ENCODE data around the gene SLC49A4.
A peak's percentile ranks its signal among the peaks of the same experiment; 100 is the strongest.

The SLC49A4 gene

DNA sequence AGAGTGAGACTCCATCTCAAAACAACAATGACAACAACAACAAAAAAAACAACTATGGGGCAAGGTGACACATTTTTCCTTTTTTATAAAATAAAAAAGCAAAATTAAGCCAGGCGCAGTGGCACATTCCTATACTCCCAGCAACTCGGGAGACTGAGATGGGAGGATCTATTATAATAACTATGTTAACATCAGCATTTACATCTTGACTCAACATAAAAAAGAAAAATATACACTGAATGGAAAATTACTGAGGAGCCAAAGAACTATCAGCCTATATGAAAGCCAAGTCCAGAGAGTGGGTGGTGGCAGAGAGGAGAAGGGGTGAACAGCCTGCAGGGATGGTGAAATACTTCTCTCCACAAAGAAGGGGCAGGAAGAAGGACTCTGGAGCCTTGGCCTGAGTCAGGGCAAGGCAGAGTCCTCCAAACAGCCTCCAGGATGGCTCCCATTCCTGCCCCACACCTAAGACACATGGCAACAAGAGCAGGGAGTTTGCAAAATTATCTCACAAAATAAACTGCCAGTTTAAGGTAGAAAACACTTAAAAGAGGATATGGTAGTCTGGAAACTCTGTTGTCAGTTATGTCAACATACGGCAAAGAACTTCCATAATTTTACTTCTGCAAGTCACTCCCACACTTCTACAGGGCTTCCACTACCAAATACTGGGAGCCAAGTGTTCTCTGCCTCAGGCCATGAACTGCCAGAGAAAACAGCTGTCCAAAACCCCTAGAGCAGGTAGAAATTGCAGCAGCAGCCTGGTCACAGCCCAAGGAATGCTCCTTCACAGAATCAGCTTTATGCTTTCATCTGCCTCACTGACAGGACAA, 27.1 kb upstream of the SLC49A4 start:
- Histone ChIP-seq H3K36me3 (ENCODE audit: control insufficient read depth, insufficient read depth, low read length, severe bottlenecking) (peaks cover 10% of the 10 kb centered on the region), H3K9me3 (ENCODE audit: control insufficient read depth, low read length) (no peaks in the 10 kb centered on the region), H3K27me3 (replicated peaks; ENCODE audit: control insufficient read depth, insufficient read depth, low read length) (no peaks in the 10 kb centered on the region), H3K9ac (ENCODE audit: low read length) (no peak overlapping the region), H3K4me1 (ENCODE audit: control insufficient read depth, insufficient read depth, low read length) (no peaks in the 10 kb centered on the region), H3K4me3 (ENCODE audit: low read length) (no peak overlapping the region)
- peak; percentile 31 for DNase-seq (ENCODE audit: low read depth)

- H3K36me3 ChIP-seq (ENCODE audit: control insufficient read depth, insufficient read depth, low read length, severe bottlenecking) = peaks cover 6% of the 10 kb centered on the region
- DNase-seq (ENCODE audit: low read depth) = no peak
- H3K9ac ChIP-seq (ENCODE audit: low read length) = no peak overlapping the region
- no peak overlapping the region for H3K4me3 ChIP-seq (ENCODE audit: low read length)
- H3K4me1 ChIP-seq (ENCODE audit: control insufficient read depth, insufficient read depth, low read length) = no peaks in the 10 kb centered on the region
- no peaks in the 10 kb centered on the region for H3K27me3 ChIP-seq (replicated peaks; ENCODE audit: control insufficient read depth, insufficient read depth, low read length)
- H3K9me3 ChIP-seq (ENCODE audit: control insufficient read depth, low read length) = no peaks in the 10 kb centered on the region
Observed at GRCh38 chr3:122770521-122771202, 24.2 kb upstream of the SLC49A4 start.

- no peak overlapping the region for H3K9ac ChIP-seq (ENCODE audit: low read length)
- H3K4me1 ChIP-seq (ENCODE audit: control insufficient read depth, insufficient read depth, low read length) = no peaks in the 10 kb centered on the region
- H3K4me3 ChIP-seq (ENCODE audit: low read length) = no peak overlapping the region
- no peaks in the 10 kb centered on the region for H3K9me3 ChIP-seq (ENCODE audit: control insufficient read depth, low read length)
- no peaks in the 10 kb centered on the region for H3K27me3 ChIP-seq (replicated peaks; ENCODE audit: control insufficient read depth, insufficient read depth, low read length)
- H3K36me3 ChIP-seq (ENCODE audit: control insufficient read depth, insufficient read depth, low read length, severe bottlenecking) = peaks cover 6% of the 10 kb centered on the region
- DNase-seq (ENCODE audit: low read depth) = no peak
Observed at GRCh38 chr3:122772827-122773226, 22.0 kb upstream of the SLC49A4 start.

- Histone ChIP-seq H3K4me3 (ENCODE audit: low read length) (no peak overlapping the region), H3K9me3 (ENCODE audit: control insufficient read depth, low read length) (no peaks in the 10 kb centered on the region), H3K9ac (ENCODE audit: low read length) (no peak overlapping the region), H3K36me3 (ENCODE audit: control insufficient read depth, insufficient read depth, low read length, severe bottlenecking) (peaks cover 6% of the 10 kb centered on the region), H3K4me1 (ENCODE audit: control insufficient read depth, insufficient read depth, low read length) (no peaks in the 10 kb centered on the region), H3K27me3 (replicated peaks; ENCODE audit: control insufficient read depth, insufficient read depth, low read length) (no peaks in the 10 kb centered on the region)
- DNase-seq (ENCODE audit: low read depth) = no peak
Observed at GRCh38 chr3:122773944-122774509, 20.8 kb upstream of the SLC49A4 start.

DNA sequence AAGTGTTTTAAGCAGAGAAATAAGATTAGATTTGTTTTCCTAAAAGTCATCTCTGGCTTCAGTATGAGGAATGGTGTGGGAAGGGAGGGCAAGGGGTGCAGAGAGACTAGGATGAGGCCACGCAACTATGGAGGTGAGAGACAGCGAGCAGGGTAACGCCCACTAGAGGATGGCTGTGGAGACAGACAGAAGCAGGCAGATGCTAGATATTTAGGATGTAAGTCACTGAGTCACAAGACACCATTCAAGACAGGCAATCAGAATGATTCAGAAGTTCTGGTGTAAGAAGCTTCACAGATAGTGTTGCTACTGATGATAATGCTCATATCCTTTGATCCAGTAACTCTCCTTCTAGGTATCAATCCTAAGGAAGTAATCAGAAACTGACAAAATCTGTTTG, 20.3 kb upstream of the SLC49A4 start:
- Histone ChIP-seq H3K9ac (ENCODE audit: low read length) (no peak overlapping the region), H3K9me3 (ENCODE audit: control insufficient read depth, low read length) (no peaks in the 10 kb centered on the region), H3K4me3 (ENCODE audit: low read length) (no peak overlapping the region), H3K4me1 (ENCODE audit: control insufficient read depth, insufficient read depth, low read length) (no peaks in the 10 kb centered on the region), H3K27me3 (replicated peaks; ENCODE audit: control insufficient read depth, insufficient read depth, low read length) (no peaks in the 10 kb centered on the region), H3K36me3 (ENCODE audit: control insufficient read depth, insufficient read depth, low read length, severe bottlenecking) (peaks cover 6% of the 10 kb centered on the region)
- DNase-seq (ENCODE audit: low read depth) = peak; percentile 30

GRCh38 chr3:122776675-122777468, 18.0 kb upstream of the SLC49A4 start:
- H3K9me3 ChIP-seq (ENCODE audit: control insufficient read depth, low read length) = no peaks in the 10 kb centered on the region
- H3K9ac ChIP-seq (ENCODE audit: low read length) = no peak overlapping the region
- no peak for DNase-seq (ENCODE audit: low read depth)
- H3K36me3 ChIP-seq (ENCODE audit: control insufficient read depth, insufficient read depth, low read length, severe bottlenecking) = no peaks in the 10 kb centered on the region
- no peaks in the 10 kb centered on the region for H3K27me3 ChIP-seq (replicated peaks; ENCODE audit: control insufficient read depth, insufficient read depth, low read length)
- H3K4me3 ChIP-seq (ENCODE audit: low read length) = no peak overlapping the region
- no peaks in the 10 kb centered on the region for H3K4me1 ChIP-seq (ENCODE audit: control insufficient read depth, insufficient read depth, low read length)

GRCh38 chr3:122777563-122777962, 17.3 kb upstream of the SLC49A4 start:
- H3K36me3 ChIP-seq (ENCODE audit: control insufficient read depth, insufficient read depth, low read length, severe bottlenecking) = no peaks in the 10 kb centered on the region
- no peaks in the 10 kb centered on the region for H3K27me3 ChIP-seq (replicated peaks; ENCODE audit: control insufficient read depth, insufficient read depth, low read length)
- H3K9me3 ChIP-seq (ENCODE audit: control insufficient read depth, low read length) = no peaks in the 10 kb centered on the region
- no peak overlapping the region for H3K4me3 ChIP-seq (ENCODE audit: low read length)
- no peaks in the 10 kb centered on the region for H3K4me1 ChIP-seq (ENCODE audit: control insufficient read depth, insufficient read depth, low read length)
- no peak for DNase-seq (ENCODE audit: low read depth)
- no peak overlapping the region for H3K9ac ChIP-seq (ENCODE audit: low read length)

- no peak overlapping the region for H3K4me3 ChIP-seq (ENCODE audit: low read length)
Observed at GRCh38 chr3:122782804-122783203, 12.1 kb upstream of the SLC49A4 start.

DNA sequence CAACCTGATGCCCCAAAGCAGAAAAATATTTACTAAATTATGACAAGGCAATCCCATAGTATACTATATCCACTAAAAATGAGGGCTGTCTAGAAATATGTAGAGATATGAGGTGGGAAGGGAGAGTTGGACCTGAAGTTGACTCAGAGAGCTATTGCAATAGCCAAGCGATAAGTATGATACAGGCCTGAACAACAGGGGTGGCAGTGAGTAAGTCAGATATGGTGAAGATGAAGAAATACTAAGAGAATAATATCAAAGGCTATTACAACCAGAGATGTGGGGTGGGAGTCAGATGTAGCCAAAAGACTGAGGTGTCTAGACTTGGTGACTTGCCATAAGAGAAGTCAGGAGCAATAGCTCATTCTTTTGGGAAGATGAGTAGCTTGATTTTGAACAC, 10.4 kb upstream of the SLC49A4 start:
- H3K36me3 ChIP-seq (ENCODE audit: control insufficient read depth, insufficient read depth, low read length, severe bottlenecking) = no peaks in the 10 kb centered on the region
- H3K4me3 ChIP-seq (ENCODE audit: low read length) = no peak overlapping the region
- DNase-seq (ENCODE audit: low read depth) = no peak
- no peaks in the 10 kb centered on the region for H3K9me3 ChIP-seq (ENCODE audit: control insufficient read depth, low read length)
- no peak overlapping the region for H3K9ac ChIP-seq (ENCODE audit: low read length)
- H3K4me1 ChIP-seq (ENCODE audit: control insufficient read depth, insufficient read depth, low read length) = peaks cover 16% of the 10 kb centered on the region
- no peaks in the 10 kb centered on the region for H3K27me3 ChIP-seq (replicated peaks; ENCODE audit: control insufficient read depth, insufficient read depth, low read length)

More at GRCh38 chr3:122782804-122783203, 12.1 kb upstream of the SLC49A4 start:
- Histone ChIP-seq H3K36me3 (ENCODE audit: control insufficient read depth, insufficient read depth, low read length, severe bottlenecking) (no peaks in the 10 kb centered on the region), H3K4me1 (ENCODE audit: control insufficient read depth, insufficient read depth, low read length) (peaks cover 16% of the 10 kb centered on the region), H3K9ac (ENCODE audit: low read length) (no peak overlapping the region), H3K27me3 (replicated peaks; ENCODE audit: control insufficient read depth, insufficient read depth, low read length) (no peaks in the 10 kb centered on the region), H3K9me3 (ENCODE audit: control insufficient read depth, low read length) (no peaks in the 10 kb centered on the region)
- DNase-seq (ENCODE audit: low read depth) = no peak

- Histone ChIP-seq H3K27me3 (replicated peaks; ENCODE audit: control insufficient read depth, insufficient read depth, low read length) (no peaks in the 10 kb centered on the region), H3K4me3 (ENCODE audit: low read length) (no peak overlapping the region), H3K36me3 (ENCODE audit: control insufficient read depth, insufficient read depth, low read length, severe bottlenecking) (no peaks in the 10 kb centered on the region), H3K9ac (ENCODE audit: low read length) (no peak overlapping the region), H3K9me3 (ENCODE audit: control insufficient read depth, low read length) (no peaks in the 10 kb centered on the region), H3K4me1 (ENCODE audit: control insufficient read depth, insufficient read depth, low read length) (peaks cover 16% of the 10 kb centered on the region)
- no peak for DNase-seq (ENCODE audit: low read depth)
Observed at GRCh38 chr3:122785231-122785630, 9.6 kb upstream of the SLC49A4 start.

DNA sequence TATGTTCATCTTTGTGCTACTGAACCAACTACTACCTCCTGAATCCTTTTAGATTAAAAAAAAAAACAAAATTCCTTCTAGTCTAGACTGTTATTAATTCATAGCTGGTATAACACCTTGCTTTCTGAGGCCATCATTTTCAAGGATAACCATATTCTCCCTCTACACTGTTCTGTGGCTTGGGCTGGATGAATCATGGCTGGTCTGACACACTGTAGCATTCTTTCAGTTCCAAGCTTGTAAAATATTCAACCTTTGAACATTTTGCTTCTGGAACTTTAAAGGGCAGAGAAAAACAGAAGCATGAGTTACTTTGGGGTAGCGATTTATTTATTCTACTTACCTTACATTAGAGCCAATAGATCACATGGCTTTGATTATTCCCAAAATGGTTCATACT, 8.8 kb upstream of the SLC49A4 start:
- DNase-seq (ENCODE audit: low read depth) = peak; percentile 59
- H3K36me3 ChIP-seq (ENCODE audit: control insufficient read depth, insufficient read depth, low read length, severe bottlenecking) = no peaks in the 10 kb centered on the region

More for the DNA sequence above, 8.8 kb upstream of the SLC49A4 start:
- Histone ChIP-seq H3K27me3 (replicated peaks; ENCODE audit: control insufficient read depth, insufficient read depth, low read length) (no peaks in the 10 kb centered on the region), H3K9me3 (ENCODE audit: control insufficient read depth, low read length) (no peaks in the 10 kb centered on the region), H3K9ac (ENCODE audit: low read length) (no peak overlapping the region), H3K4me3 (ENCODE audit: low read length) (no peak overlapping the region), H3K4me1 (ENCODE audit: control insufficient read depth, insufficient read depth, low read length) (peaks cover 16% of the 10 kb centered on the region)
